ENCODE data around the gene APPL1.

Gene APPL1, protein sequence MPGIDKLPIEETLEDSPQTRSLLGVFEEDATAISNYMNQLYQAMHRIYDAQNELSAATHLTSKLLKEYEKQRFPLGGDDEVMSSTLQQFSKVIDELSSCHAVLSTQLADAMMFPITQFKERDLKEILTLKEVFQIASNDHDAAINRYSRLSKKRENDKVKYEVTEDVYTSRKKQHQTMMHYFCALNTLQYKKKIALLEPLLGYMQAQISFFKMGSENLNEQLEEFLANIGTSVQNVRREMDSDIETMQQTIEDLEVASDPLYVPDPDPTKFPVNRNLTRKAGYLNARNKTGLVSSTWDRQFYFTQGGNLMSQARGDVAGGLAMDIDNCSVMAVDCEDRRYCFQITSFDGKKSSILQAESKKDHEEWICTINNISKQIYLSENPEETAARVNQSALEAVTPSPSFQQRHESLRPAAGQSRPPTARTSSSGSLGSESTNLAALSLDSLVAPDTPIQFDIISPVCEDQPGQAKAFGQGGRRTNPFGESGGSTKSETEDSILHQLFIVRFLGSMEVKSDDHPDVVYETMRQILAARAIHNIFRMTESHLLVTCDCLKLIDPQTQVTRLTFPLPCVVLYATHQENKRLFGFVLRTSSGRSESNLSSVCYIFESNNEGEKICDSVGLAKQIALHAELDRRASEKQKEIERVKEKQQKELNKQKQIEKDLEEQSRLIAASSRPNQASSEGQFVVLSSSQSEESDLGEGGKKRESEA

DNA sequence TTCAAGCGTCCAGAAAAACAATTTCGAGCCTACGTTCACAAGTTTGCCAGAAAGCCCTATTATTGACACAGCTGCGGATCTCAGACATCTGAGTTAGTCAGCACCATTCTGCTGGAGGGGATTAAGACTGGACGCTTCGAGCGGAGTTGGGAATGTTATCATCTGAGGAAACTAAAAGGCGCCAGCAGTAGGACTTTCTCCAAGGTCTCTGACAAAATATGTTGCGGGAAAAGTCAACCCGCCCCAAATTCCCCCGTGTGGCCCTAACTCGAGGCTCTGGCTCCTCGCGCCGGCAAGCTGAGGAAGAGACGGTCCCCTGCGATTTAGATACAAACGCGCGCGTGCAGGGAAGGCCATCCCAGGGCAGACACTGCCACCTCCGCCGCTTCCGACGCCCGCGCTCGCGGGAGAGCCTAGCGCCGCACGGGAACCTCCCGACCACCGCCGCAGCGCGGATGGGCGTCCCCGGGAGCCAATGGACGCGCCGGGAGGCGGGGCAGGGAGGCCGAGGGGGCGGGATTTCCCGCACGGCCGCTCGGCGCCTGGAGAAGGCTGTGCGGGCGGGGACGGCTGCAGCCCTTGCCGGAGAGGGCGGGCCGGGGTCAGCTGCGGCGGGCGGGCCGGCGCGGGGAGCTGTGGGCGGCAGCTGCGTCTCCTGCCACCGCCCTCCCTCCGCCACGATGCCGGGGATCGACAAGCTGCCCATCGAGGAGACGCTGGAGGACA is at the start of gene APPL1:
APPL1 (plus strand) TSS at position 526 of the 726 bp plus-strand sequence; CDS start at position 681, 155 bp downstream.
- peak; percentile 97 for DNase-seq

DNA sequence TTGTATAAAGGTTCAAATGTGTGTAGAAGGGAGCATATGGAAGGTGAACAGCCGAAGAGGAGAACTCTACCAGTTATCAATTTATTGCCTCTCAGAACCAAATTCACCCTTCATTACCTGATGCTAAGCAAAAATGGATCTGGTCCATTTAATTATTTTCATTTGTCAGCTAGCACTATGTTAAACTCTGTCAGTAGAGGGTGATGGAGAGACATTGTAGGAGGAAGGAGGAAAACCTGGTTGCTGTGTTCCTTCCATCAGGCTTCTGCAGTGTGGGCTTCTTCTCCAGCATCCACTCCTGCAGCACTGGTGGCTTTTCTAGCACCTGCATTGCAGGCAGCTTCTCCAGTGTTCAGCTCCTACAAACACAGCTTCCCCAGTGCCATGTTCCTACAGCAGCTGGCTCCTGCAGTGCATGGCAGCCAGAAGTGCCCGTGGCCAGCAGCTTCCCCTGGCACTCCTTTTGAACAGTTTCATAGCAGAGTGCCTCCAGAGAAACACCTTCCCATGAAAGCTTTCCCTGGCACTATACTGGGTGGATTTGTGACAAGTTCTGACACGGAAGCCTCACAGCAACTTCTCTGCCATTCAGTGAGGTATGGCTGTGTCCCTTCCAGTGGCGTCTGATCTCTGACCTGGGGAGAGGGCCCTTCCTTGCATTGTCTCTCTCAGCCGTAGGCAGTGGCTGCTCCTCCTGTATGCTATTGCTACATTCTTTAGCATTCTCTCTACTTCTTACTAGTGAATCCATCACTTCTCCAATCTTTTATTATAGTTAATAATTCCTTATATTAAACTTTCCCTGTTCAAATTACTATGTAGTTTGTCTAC is 47.7 kb upstream of the APPL1 start:
- DNase-seq, result no peak

DNA sequence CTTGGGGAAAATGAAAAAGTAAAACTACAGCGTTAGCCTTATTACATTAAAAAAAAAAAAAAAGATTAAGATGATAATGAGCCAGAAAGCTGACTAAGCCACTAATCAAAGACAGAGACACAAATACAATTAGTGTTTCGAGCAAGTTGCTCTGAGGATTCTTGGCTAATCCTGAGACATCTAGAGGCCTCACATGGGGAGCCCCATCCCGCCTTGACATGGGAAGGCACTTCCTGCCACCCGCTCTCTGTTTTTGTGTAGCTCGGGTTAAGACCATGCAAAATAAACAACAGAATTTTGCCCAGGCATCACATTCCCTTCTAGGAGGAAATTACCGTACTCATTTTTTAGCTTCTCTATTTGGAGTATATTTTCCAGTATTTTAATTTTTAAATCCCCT is 43.0 kb upstream of the APPL1 start:
- DNase-seq, result no peak

DNA sequence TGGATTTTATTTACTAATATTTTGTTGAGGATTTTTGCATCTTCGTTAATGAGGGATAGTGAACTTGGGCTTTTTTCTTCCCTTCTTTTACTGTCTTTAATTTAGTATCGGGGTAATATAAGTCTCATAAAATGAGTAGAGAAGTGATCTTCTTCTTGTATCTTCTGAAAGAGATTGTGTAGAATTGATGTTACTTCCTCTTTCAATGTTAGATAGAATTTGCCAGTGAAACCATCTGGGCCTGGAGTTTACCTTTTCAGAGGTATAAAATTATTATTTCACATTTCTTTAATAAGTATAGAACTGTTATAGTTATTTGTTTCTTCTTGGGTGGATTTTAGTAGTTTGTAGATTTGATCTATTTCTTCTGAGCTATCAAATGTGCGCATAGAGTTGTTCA is 35.5 kb upstream of the APPL1 start:
- no peak for DNase-seq

DNA sequence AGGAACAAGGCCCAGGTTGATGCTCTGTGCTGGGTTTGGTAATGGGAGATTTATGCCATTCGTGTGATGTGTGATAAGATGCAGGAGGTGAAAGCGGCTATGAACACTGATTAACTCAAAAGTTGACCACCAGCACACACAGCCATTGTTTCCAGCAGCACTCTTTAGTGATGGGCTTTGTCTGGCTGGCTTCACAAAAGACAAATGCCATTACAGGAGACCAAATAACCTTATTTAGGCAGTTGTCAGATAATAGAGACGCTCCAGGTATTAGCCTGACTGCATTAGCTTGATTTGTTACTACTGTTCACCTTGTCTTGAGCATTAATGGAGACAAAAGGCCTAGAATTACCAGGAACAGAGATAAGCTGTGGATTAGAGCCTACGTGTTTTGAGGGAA is 32.9 kb upstream of the APPL1 start:
- no peak for DNase-seq

DNA sequence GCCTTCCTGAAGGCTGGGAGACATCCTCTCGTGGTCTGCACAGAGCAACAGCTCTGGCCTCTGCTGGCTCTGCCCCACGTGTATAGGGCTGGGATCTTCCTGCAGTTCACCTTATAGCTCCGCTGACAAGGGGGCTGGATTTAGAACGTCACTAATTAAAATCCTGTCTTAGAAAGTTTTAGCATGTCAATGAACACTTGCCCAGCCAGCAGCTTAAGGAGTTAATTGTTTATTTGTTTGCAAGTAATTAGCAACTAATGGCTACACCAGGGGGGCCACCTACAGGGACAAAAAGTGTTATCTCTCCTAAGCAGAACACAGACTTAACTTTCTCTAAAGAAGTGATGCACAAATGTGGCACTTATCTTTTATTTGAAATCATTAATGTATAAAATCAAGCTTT is 27.6 kb upstream of the APPL1 start, which contains the start of gene HESX1:
HESX1 (minus strand) TSS at position 84 of the 403 bp plus-strand sequence; CDS start at position 24, 60 bp downstream.
- DNase-seq, result no peak

DNA sequence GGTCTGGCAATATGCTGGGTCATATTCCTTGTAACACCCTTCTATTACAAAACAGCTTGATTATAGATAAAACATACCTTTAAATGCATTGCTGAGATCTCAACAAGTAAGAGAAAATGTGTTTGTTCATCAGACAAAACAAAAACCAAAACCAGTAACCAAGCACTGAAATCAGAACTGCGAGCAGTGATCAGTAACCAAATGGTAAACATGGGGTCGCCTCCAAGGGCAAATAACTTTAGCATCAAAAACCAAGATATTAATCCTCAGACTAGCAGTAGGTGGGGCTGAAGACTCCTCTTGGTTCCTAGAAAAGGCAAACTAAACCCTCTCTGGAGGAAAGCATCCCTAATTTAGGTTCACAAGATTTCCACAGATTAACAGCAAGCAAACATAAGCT is 21.1 kb upstream of the APPL1 start:
- no peak for DNase-seq

DNA sequence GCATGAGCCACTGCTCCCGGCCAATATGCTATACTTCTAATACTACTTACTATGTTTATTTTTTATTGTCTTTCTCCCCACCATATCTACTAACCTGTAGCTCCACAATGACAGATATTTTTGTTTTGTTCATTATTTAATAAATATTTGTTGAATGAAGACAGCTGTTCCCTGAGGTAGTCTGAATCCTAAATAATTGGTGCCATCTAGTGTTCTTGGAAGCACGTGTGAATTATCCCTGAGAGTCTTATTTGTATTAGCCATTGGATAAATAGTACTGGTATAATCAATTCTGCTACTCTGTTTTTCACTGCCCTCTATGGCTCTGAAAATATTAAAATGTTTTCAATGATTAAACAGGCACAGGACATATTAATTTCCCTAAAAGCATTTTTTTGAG is 5.6 kb upstream of the APPL1 start:
- DNase-seq, result peak; percentile 30

DNA sequence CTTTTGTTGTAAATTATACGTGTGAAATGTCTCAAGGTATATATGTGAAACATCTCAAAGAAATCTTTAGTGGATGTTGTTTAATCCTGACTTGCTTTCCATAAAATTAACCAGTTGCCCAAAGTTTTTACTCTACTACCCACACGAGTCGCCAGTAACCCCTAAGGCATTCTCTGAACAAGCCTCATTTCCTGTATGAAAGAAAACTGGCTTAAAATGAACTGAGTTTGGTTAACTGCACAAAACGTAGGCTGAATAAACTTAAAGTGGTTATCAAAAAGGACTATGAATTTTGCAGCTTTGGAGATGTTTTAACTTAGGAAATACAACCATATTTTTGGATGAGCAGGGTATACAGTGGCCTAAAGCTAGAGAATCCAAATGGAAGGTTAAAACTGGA is 2.7 kb upstream of the APPL1 start:
- DNase-seq, result no peak

DNA sequence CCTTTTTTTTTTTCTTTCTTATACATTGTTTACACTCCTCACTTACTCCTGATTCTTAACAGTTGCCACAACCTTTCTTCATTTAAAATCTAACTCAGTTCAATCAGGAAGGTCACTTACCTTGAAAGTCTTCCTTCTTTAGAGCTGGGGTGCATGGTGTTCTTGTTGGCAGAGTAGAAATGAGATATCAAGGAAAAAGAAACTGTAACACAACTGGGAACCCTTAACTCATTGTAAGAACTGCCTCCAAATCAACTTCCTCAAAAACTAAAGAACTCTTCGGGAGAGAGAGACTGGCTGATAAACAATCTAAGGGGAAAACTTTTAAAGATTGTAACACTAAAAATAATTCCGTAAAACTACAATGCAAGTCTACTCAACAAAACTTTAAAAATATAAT is 1.4 kb upstream of the APPL1 start:
- no peak for DNase-seq

DNA sequence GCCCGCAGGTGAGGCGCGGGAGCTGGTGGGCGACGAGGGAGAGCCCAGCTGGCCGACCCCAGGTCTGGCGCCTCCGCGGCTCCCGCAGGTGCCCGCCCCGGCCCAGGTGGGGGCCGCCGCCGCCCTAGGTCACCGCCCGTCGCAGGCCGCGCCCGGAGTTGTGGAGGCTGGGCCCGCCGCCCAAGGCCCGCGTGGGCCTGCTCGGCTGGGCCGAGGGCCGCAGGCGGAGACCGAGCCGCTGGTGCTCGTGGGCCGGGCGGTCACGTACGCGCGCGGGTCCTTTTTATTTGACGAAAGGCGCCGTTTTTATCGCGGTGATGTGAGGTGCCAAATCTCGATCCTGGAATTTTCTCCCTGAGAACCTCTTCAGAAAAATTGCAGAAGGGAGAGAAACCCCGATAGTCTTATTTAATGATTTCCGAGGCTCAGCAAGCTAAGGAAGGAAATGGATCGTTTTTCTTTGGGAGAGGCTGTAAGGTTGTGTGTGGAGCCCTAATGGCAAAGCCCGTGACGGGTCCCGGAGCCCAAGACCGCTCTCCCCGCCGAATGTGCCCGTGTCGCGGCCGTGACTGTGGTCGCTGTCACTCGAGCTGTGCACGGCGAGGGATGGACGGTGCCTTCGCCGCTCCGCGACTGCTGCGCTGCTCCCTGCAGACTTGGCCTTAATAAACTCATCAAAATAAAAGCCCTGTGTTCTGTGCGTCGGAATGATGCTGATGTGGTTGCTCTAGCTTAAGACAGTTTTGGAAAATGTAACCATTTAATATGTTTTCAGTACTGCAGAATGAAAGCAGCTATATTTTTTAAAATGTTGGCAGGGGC is 612 bp downstream of the APPL1 start:
- peak; percentile 85 for DNase-seq

DNA sequence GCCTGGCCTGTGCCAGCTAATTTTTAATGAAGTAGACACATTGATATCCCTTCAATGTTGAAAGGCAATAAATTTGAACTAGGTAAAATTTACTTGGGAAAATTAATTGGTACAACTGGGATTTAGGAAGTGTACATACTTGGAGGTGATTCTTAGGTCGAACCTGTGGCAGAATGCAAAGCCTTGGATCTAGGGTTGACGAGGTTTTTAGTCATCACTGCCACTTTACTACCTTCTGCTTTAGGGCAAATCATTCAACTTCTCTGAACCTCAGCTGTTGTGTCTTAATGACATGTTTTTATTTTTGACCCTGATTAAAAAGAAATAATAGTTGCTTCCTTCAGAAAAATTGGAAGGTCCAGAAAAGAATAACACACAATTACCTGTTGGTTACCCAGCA is 2.5 kb downstream of the APPL1 start:
- DNase-seq, result no peak

DNA sequence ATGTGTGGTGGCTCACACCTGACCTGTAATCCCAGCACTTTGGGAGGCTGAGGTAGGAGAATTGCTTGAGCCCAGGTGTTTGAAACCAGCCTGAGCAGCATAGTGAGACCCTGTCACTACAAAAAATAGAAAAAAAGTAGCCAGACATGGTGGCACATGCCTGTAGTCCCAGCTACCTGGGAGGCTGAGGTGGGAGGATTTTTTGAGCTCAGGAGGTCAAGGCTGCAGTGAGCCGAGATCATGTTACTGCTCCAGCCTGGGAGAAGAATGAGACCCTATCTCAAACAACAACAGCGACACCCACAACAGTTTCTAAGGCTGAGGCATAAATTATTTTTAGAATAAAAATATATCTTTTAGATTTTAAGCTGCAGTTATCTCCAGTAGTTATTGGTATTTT is 6.3 kb downstream of the APPL1 start:
- no peak for DNase-seq

DNA sequence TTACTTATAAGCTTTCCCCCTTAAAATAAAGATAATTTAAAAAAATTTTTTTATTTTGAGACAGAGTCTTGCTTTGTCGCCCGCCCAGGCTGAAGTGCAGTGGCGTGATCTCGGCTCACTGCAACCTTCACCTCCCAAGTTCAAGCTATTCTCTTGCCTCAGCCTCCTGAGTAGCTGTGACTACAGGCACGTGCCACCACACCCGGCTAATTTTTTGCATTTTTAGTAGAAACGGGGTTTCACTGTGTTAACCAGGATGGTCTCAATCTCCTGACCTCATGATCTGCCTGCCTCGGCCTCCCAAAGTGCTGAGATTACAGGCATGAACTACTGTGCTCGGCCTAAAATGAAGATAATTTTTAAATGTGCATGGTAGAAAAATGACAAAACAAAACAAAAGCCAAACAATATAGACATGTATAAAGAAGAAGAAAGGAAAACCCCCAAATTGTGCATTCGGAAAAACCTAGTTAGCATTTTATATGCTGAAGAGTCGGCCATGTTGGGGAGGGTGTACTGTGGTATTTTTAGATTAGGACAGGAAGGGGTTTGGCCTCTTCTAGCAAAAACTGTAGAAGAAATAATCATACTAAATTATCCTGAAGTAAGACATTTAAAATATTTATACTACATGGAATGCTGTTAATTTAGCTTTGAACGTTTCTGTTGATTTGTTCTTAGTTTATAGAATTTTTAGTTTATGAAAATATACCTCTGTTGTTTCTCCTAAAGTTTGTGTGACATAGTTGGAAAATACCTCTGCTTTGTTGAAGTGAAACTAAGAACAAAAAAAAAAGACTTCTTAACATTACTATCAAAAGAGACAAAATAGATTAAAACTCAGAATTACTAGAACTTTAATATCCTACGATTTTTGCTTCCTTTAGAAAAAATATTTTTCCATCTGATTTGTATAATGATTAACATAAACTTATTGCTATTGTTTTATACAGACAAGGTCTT is 7.4 kb downstream of the APPL1 start:
- no peak for DNase-seq

DNA sequence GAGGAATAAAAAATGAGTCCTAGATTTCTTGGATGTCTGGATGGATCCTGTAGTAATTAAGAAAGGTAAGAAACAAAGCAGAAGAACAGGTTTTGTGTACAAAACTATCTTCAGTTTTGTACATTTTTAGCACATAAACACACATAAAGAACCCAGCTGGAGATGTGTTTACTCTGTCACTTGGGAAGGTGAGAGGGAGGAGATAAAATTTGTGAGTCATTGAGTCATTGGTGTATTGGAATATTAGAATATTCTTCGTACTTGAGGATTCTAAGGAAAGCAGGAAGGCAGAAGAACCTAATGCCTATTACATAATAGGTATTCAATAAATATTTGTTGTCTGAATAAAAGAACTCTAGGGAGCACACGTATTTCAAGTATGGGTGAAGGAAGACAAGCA is 17.4 kb downstream of the APPL1 start:
- no peak for DNase-seq

DNA sequence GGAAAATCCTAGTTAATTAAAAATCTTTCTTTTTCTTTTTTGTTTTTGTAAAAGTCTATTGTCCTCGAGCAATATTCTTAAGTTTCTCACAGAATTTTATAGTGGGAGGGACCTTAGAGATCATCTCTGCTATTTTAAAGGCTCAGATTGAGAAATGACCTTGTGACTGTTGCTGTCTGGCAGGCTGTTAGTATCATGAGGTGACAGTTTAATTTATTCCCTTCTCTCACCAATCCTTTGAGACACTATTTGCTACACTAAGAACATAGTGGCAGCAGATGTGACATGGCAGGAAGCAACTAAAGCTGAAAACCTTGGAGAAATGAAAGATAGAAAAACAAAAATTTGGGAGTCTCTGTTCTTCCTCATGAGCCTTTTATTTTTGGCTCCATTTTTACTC is 24.9 kb downstream of the APPL1 start:
- no peak for DNase-seq

DNA sequence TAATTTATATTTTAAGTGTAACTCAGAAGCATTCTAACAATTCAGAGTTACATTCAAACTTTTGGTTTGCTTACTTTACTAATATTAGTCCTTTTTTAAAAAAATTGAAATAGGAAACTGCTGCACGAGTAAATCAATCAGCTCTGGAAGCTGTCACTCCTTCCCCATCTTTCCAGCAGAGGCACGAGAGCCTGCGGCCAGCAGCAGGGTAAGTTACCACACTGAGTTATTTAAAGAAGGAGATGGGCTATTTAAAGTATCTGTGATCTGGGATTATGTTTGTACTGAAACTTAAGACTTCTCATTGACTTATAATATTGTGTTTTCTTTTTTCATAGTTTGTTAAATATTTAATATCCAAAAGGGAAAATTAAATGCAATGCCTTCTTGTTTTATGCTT is 29.3 kb downstream of the APPL1 start:
- DNase-seq, result no peak

DNA sequence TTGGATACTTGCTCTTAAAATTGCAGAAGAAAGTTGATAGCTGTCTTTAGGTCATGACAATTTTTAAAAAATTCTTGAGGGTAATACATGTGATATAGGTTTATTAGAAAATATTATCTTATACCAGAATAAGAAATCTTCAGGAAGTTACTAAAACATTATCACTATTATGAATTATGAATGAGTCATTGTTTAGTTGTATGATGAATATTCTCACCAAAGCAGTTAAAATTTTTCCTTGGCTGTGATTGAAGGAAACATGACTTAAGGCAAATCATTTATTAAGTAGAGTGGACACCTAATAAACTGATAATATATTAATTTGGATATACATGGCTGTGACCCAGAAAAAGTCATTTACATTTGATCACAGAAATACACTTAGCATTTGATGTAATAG is 30.1 kb downstream of the APPL1 start:
- DNase-seq, result no peak

DNA sequence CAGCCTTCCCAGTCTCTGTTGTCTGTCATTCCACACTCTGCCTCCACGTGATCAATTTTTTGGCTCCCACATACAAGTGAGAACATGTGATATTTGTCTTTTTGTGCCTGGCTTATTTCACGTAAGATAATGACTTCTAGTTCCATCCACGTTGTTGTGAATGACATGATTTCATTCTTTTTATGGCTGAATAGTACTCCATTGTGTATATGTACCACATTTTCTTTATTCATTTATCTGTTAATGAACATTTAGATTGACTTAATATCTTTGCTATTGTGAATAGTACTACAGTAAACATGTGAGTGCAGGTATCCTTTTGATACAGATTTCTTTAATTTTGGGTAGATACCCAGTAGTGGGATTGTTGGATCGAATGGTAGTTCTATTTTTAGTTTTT is 33.6 kb downstream of the APPL1 start:
- no peak for DNase-seq

DNA sequence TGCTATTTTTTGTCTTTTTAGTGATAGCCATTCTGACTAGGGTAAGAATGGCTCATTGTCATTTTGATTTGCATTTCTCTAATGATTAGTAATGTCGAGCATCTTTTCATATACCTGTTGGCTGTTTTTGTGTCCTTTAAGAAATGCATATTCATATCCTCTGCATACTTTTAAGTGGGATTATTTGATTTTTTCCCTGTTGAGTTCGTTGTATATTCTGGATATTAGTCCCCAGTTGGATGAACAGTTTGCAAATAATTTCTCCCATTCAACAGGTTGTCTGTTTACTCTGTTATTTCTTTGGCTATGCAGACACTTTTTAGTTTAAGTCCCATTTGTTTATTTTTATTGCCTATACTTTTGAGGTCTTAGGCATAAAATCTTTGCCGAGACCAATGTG is 34.4 kb downstream of the APPL1 start:
- DNase-seq, result no peak

DNA sequence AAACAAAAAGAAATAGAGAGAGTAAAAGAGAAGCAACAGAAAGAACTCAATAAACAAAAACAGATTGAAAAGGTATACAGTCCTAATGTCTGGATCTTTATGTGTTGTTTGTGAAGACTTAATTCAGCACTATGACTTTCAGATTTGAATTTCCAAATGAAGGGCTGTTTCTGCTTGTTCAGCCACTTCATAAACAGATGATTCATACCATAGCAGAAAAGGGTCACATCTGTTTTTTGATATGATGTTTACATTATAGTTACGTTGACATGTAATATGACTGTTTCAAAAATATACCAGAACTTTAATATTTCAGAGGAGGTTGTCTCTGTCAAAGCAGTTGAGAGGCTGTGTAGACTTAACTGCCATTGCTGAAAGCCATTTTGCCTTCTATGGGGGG is 40.9 kb downstream of the APPL1 start:
- DNase-seq, result no peak

All from eye (tissue), 1 donor.